GM19025 (cell line): ENCODE data around the gene C1QTNF12.

Experiments used
- ATAC-seq: cut with Tn5 transposase; IDR thresholded peaks from one replicate; pipeline ENCODE4 v1.9.1; 2021; ENCODE audit warnings: mild to moderate bottlenecking, low read depth, moderate library complexity; ENCODE audit not compliant: unreplicated experiment

C1QTNF12 gene

DNA sequence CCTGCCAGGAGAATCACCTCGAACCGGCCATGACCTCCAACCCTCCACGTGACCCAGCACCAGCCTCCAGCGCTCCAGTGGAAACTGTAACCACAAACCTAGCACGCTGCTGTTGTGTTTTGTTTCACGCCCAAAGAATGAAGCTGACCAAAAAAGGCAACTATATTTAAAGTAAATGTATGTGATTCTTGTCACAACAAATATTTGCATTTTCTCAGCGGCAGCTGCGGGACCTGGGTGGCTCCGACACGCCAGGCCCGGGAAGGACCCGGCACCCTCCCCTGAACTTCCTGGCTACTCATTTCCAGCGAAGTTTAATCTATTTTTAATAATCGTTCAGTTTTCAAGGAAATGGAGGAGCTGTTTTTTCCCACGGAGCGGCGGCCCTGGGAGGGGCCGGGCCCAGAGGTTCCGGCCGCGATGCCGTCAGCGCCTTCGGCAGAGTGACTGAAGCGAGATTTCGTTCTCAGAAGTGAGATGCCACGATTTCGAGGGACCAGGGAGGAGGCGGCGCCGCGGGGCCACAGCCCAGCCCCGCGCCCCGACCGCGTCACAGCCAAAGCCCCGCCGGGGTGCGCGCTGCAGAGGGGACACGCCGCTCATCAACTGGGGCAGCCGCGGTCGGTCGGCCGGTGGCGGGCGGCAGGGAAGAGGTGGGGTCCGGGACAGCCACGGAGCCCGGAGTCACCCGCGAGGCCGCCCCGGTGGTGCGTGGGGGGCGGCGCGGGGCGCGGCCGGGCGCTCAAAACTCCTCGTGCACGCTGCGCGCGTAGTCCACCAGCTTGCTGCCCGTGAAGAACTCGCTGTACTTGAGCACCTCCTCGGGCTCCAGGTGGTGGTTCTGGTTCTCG is 29.5 kb downstream of the C1QTNF12 start:
- ATAC-seq: no peak

DNA sequence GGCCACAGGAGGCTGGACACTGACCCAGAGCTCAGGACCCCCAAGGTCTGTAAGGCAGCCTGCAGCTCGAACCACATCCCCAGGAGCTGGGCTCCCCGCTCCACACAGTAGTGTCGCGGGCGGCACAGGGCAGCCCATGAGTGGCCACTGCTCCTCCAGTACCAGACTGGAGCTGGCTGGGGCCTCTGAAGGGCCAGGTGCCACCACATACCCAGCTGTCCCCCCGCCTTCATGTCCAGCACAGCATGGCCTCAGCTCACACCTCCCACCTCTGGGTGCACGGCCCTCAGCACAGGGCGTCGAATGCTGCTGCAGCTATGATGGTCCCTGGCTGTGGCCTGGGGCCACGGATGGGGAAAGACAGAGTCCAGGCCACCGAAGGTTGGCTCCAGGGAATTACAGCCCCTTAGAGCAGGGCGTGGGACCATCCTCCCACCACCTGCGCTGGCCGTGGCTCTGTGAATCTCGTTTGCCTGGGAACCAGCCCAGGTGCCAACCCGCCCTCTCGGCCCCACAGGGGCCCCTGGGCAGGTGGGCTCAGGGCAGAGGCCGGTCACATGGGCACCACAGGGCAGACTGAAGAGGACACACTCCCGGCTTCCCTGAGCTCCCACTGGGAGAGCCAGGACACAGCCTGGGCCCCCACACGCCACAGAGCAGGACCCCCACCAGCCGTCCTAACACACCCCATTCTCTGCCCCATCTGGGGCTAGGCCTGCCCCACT is 30.5 kb downstream of the C1QTNF12 start:
- ATAC-seq: no peak

DNA sequence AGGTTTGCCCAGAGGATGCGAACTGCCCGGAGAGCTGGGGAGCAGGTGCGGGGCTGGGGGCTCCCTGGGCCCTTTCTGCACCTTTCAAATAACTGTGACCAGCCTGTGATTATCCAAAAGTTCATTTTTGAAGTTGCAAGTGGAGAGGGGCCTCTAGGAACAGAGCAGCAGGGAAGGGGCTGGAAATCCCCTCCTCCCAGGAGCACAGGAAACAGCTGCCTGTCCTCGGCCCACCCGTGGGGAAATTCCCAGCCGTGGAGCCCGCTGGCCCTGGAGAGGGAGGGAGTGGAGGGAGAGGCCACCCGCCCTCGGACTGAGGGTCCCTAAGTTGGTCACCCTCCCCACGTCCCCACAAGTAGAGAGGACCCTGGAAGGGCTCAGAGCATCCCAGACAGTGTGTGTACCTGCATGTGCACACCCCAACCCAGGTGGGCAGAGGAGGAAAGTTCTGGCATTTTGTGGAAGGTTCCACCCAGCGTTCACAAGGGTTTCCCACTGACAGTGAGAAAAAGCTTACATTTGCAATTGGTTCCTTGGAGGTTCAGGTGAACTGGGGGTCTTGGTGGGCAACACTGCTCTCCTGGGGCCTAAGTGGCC is 31.3 kb downstream of the C1QTNF12 start:
- ATAC-seq: no peak

- no peak for ATAC-seq
Measured at GRCh38 chr1:1213345-1214265, 32.9 kb downstream of the C1QTNF12 start, which contains the start of gene TNFRSF4. TSS of gene TNFRSF4 (minus strand) at chr1:1214153. CDS start at chr1:1214127, 26 bp downstream.

DNA sequence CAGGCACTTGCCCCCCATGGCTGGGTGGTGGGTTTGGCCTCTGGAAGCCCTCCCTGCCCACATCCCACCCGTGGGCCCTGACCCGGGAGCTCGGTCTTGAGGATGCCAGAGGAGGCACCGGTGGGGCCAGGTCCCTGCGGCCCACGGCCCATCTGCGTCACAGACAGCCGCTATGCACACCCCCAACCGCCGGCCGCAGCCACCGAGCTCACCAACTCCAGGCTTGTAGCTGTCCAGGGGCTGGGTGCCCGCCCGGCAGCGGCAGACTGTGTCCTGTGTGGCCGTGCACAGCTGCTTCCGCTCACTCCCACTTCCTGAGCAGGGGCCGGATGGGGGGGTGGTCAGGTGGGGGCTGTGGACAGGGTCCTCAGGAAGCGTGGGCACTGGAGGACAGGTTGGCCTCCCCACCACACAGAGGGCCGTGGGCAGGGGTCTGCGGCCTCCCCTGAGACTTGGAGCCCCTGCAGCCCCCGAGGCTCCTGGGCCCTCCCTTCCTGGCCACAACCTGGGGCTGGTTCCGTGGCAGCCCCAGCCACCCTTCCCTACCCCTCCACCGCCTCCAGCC is 33.7 kb downstream of the C1QTNF12 start:
- no peak for ATAC-seq

DNA sequence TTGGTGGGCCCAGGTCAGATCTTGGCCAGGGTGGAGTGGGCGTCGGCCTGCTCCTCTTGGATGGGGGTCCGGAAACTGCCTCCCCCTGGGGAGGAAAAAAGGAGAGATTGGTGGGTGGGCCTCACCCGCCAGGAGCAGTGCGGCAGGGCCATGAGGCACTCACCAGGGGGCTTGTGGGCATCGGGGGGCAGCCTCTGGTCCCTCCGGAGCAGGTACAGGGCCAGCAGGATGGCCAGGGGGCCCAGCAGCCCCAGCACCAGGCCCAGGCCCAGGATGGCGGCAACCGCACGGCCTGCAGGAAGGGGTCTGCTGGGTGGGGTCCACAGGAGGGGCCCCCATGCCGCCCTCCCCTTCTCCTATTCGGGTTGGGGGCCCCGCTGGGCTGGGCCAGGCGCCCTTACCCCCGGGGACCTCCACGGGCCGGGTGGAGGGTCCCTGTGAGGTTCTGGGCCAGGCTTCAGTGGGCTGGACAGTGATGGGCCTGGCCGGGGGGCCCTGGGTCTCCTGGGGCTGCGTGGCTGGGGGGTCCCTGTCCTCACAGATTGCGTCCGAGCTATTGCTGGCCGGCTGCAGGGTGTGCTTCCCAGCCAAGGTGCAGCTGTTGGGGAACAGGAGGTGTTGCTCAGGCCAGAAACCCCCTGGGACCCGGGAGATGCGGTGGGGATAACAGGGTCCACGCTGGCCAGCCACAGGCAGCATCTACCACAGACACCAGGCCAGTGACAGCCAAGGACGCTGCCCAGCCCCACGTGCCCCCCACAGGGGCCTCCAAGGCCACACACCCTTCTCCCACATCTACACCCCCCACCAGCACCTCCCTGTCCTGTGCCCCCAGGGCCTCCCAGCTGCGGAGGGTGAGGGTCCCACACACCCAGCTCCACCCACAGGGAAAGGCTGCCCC is 34.7 kb downstream of the C1QTNF12 start:
- no peak for ATAC-seq

- no peak for ATAC-seq
Measured at GRCh38 chr1:1210726-1211540, 35.6 kb downstream of the C1QTNF12 start.

- no peak for ATAC-seq
Measured at GRCh38 chr1:1208713-1209433, 37.6 kb downstream of the C1QTNF12 start.

GRCh38 chr1:1207571-1207892 is 39.0 kb downstream of the C1QTNF12 start:
- no peak for ATAC-seq

GRCh38 chr1:1206966-1207531 is 39.5 kb downstream of the C1QTNF12 start:
- no peak for ATAC-seq

DNA sequence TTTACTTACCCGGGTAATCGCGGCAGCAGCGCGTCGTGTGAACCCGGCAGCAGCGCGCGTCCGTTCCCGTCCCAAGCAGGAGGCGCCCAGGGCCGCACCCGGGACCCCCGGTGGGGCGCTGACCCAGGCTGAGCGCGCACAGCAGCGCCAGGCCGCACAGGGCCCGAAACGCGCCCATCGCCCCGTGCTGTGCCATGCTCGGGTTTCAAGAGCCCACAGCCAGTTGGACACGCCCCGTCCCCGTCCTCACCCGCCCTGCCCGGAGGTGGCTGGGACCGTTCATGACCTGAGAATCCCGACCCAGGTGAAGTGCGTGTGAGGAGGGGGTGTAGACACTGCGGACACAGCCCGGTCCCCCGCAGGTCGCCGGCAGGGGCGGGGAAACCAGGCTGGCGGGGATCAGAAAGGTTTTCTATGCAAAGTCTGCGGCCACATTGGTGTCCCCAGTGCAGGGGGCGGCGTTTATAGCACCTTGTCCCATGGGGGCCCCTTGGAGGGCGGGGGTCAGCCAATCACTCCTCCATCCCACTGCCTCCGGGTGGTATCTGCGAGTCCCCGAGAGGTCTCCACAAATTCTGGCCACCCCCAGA is 40.1 kb downstream of the C1QTNF12 start, which contains the start of gene TNFRSF18:
TNFRSF18 (minus strand) TSS at position 217 of the 590 bp plus-strand sequence; CDS start at position 196, 21 bp downstream.
- no peak for ATAC-seq

GRCh38 chr1:1205769-1206375 is 40.6 kb downstream of the C1QTNF12 start:
- no peak for ATAC-seq

DNA sequence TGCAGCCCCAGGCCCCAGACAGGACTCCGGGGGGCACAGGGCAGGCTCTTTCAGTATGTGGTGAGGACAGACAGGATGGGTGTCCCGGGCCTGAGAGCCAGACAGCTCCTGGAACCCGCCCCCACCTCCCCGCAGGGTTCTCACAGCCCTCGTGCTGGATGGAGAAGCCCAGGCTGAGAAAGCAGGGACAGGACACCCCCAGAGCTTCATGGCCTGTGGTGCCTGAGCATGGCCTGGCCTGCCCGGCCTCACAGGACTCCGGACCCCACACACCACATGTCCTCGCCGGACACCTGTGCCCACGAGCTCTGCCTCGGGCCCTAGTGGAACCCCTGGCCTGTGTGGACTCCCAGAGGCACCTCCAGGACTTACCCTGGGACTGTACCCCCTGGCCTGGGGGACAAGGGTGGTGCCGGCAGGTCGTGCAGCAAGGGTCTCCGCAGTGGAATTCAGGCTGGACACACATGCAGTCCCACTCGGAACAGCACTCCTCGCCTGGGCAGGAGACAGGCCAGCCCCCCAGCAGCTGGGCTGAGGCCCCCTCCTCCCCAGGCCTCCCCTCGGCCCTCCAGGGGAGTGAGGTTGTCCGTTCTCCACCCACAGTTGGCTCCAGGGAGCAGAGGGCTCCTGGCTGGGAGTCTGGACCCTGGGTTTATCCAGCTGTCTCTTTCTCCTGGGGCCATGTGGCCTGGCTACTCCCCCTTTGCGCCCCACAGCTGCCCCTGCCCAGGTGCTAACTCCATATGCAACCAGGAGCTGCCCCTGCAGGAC is 41.3 kb downstream of the C1QTNF12 start:
- ATAC-seq: no peak

DNA sequence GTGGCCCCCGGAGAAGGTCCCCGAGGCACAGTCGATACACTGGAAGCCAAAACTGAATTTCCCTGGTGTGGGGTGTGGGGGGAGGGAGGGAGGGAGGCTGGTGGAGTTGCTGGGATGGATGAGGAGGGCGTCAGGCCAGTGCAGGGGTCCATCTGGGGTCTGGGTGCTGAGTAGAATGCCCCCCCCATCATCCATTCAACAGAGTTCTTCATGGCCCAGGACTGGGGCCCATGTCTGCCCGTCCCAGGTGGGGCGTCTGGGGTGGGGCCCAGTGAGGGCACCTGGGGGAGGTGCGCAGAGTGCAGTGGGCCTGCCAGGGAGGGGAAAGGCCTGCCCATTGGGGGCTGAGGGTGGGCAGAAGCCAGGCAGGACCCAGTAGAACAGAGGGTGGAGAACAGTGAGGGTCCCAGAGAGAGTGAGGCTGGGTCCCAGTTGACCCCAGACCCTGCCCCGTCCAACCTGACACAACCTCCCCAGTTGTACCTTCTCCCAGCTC is 42.0 kb downstream of the C1QTNF12 start:
- ATAC-seq: no peak
